GM21360 (cell line): Measurements from ENCODE around the gene ERRFI1.

Experiments
- ATAC-seq: cut with Tn5 transposase; IDR thresholded peaks from one replicate; pipeline ENCODE4 v1.9.1; 2021; ENCODE audit warnings: mild to moderate bottlenecking, moderate library complexity; ENCODE audit not compliant: unreplicated experiment

The ERRFI1 gene

GRCh38 chr1:8004803-8005573, 21.1 kb downstream of the ERRFI1 start:
- ATAC-seq: no peak

GRCh38 chr1:8004113-8004802, 21.9 kb downstream of the ERRFI1 start:
- ATAC-seq: no peak

- ATAC-seq: no peak
Observed at GRCh38 chr1:8003438-8004112, 22.5 kb downstream of the ERRFI1 start.

- ATAC-seq: no peak
Observed at GRCh38 chr1:8002921-8003320, 23.2 kb downstream of the ERRFI1 start.

- ATAC-seq: no peak
Observed at GRCh38 chr1:8002329-8002910, 23.7 kb downstream of the ERRFI1 start.

GRCh38 chr1:7995437-7995836, 30.7 kb downstream of the ERRFI1 start:
- no peak for ATAC-seq

DNA sequence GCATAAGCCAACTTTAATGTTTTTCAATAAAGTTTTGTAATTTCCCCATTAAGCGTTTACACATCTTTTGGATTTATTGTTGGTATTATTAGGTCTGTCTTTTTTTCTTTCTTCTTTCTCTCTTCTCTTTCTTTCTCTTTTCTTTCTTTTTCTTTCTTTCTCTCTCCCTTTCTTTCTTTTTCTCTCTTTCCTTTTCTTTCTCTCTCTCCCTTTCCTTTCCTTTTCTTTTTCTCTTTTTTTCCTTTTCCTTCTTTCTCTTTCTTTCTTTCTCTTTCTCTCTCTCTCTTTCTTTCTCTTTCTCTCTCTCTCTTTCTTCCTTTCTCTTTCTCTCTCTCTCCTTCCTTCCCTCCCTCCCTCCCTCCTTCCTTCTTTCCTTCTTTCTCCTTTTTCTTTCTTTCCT, 31.3 kb downstream of the ERRFI1 start:
- ATAC-seq: no peak

- ATAC-seq: no peak
Observed at GRCh38 chr1:7993593-7994479, 32.3 kb downstream of the ERRFI1 start.

DNA sequence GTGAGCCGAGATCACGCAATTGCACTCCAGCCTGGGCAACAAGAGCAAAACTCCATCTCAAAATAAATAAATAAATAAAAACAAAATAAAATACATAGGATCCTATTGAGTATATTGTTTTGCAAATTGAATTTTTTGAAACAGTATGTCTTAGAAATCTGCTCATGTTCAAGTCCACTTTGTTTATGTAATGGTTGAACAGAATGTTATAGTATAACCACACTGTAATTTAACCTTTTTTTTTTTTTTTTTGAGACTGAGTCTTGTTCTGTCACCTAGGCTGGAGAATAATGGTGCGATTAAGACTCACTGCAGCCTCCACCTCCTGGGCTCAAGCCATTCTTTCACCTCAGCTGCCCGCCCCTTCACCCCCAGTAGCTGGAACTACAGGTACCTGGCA, 33.2 kb downstream of the ERRFI1 start:
- ATAC-seq: no peak

DNA sequence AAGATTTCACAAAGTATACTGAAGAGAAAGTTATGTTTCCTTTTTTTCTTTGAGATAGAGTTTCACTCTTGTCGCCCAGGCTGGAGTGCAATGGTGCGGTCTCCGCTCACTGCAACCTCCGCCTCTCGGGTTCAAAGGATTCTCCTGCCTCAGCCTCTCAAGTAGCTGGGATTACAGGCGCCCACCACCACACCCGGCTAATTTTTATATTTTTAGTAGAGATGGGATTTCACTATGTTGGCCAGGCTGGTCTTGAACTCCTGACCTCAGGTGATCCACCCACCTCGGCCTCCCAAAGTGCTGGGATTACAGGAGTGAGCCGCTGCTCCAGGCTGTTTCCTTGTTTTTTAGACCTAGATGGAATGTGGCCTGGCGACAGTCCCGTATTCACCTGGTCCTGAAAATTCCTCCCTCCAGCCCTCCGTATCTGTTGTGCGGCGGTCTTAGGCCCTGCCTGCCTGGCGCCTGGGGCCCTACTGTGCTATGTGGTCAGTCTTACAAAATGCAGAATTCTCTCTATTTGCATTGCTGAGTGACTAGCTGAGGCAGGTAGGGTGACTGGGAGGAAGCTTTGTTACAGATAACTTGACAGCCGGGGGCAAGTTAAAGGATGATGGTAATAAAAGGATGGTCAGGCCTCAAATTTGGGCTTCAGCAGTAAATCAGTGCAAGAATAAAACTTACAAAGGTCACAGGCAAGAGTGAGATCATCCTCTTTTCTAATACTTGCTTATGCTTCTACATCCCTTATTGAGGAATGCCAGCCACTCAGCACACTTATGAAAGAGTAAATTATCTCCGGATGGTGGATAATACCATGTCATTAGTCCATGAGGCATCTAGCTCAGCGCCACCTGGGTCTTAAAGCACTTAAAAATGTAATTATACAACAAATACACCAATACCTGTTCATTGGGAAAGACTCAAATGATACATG, 34.3 kb downstream of the ERRFI1 start:
- no peak for ATAC-seq

DNA sequence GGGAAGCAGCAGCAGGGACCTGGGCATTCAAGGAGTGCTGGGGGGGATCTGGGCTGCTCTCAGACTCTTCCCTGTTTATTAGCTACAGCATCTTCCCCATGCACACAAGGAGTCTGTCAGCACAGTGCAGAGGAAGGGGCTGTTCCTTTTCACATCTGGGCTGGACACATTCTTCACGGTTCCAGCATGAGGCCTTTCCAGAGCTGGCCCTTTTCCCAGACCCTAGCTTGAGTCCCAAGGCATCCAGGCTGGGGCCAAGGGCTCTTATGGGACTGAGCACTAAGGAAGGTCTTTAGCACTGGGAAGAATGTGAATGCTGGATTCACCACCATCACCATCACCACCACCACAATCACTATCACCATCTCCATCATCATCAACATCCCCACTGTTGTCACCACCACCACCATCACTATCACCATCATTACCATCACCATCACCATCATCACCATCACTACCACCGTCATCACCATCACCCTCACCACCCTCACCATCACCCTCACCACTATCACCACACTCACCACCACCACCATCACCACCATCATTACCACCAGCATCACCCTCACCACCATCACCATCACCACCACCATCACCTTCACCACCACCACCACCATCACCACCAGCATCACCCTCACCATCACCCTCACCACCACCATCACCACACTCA, 36.2 kb downstream of the ERRFI1 start:
- ATAC-seq: no peak

- no peak for ATAC-seq
Observed at GRCh38 chr1:7988576-7988975, 37.5 kb downstream of the ERRFI1 start.

- ATAC-seq: no peak
Observed at GRCh38 chr1:7987528-7987927, 38.6 kb downstream of the ERRFI1 start.

GRCh38 chr1:7985851-7986612, 40.1 kb downstream of the ERRFI1 start:
- no peak for ATAC-seq

GRCh38 chr1:7984811-7985210, 41.3 kb downstream of the ERRFI1 start:
- ATAC-seq: no peak

DNA sequence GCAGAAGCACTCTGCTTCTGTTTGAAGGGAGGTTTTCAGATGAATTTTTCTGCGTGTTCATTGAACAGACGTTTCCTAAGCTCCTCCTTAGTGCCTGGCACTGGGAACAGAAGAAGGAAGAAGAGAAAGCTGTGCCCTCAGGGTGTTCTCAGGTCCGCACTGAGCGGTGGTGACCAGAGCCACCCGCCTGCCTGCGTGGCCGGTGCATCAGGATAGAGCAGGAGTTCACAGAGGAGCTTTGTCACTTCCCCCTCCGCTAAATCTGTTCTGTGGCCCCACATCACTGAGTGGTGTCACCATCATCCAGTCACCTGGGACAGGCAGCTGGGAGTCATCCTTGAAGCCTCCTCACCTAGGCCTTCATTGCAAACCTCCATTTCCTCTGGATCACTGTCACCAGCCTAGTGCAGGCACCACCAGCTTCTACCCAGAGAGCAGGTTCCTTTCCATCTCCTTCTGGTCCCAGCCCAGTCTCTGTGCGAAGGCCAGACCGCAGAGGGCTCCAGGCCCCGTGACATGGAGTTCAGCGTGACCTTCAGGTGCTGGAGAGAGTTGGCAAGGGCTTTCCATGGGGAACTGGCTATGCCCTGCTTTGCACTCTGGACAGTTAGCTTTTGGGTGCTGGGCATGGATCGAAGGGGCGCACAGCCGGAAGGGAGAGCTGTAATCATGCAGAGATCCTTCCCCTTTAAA, 42.9 kb downstream of the ERRFI1 start:
- ATAC-seq: no peak

DNA sequence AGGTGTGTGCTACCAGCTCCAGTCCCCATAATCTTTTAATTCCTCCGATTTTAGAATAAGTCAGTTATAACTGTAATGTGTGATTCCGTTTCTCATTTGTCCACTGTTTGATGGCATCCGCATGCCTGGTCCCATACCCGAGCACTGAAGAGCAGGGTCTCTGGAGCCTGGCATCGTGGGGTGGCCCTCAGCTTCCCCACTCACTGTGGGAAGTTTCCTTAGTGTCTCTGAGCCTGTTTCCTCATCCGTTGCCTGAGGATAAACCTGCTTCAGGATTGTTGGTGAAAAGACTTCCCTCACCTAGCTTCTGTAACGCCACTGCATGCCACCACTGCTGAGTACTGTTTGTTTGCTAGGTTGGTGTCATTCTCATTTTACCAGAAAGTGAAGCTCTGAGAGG, 45.1 kb downstream of the ERRFI1 start:
- ATAC-seq: no peak
